ENCODE results near the gene IKZF2. TPM values are rescaled to one million over a fixed set of nuclear protein-coding genes. Genes with fewer than 3 reads are reported as not detected.

The IKZF2 gene
- total and polyA plus RNA-seq, 2 experiments from 2014 or later = 2.6 to 10.1 TPM

- DNase-seq (ENCODE audit: low spot score) = no peak
- no peak overlapping the region for H3K4me3 Mint-ChIP-seq
- ATAC-seq = no peak
- H3K4me1 Mint-ChIP-seq = no peaks in the 10 kb centered on the region
- H3K9me2 ChIP-seq (ENCODE audit: insufficient read depth) = no peaks in the 10 kb centered on the region
- no peaks in the 10 kb centered on the region for H3F3A ChIP-seq (replicated peaks; ENCODE audit: low read depth)
- H3K27me3 ChIP-seq (ENCODE audit: insufficient read depth) = no peaks in the 10 kb centered on the region
- H2AFZ ChIP-seq = no peak overlapping the region
- no peaks in the 10 kb centered on the region for H3K36me3 Mint-ChIP-seq (ENCODE audit: low read depth)
- H4K20me1 ChIP-seq (replicated peaks; ENCODE audit: insufficient read depth) = no peaks in the 10 kb centered on the region
- no peak overlapping the region for H3K4me3 ChIP-seq
- H3K27ac Mint-ChIP-seq = no peak overlapping the region
- no peaks in the 10 kb centered on the region for H3K36me3 ChIP-seq (ENCODE audit: insufficient read depth)
- H3K9me3 Mint-ChIP-seq = no peaks in the 10 kb centered on the region
- no peaks in the 10 kb centered on the region for H3K4me1 ChIP-seq (ENCODE audit: insufficient read depth)
- H3K27ac ChIP-seq (ENCODE audit: low read depth) = no peak overlapping the region
- H3K4me2 ChIP-seq = no peak overlapping the region
- H3K27me3 Mint-ChIP-seq (ENCODE audit: insufficient read depth, low read depth, poor library complexity) = peaks cover 3% of the 10 kb centered on the region
- TF ChIP-seq POLR2AphosphoS5 (IDR thresholded peaks at IDR 0.05; ENCODE audit: low read depth) = no peak
- TF ChIP-seq NANOG (IDR thresholded peaks at IDR 0.05; ENCODE audit: borderline replicate concordance) = no peak
- no peak for TF ChIP-seq STAT1 (IDR thresholded peaks at IDR 0.05; ENCODE audit: unreplicated experiment)
- TF ChIP-seq CTCF (conservative IDR thresholded peaks at IDR 0.05; ENCODE audit: low read depth in 2 of 2) = no peak
- TF ChIP-seq EZH2phosphoT487 (IDR thresholded peaks at IDR 0.05; ENCODE audit: unreplicated experiment) = no peak
- no peak for TF ChIP-seq ZNF331 (CRISPR knock-in tag; IDR thresholded peaks at IDR 0.05; ENCODE audit: low read depth)
- no peak for TF ChIP-seq ZNF462 (CRISPR knock-in tag; IDR thresholded peaks at IDR 0.05)
- no peak for TF ChIP-seq EZH2 (IDR thresholded peaks at IDR 0.05; ENCODE audit: low read depth, unreplicated experiment)
- no peak for TF ChIP-seq REST (IDR thresholded peaks at IDR 0.05; ENCODE audit: unreplicated experiment)
- TF ChIP-seq ZNF114 (CRISPR knock-in tag; IDR thresholded peaks at IDR 0.05) = no peak
- TF ChIP-seq ETS1 (IDR thresholded peaks at IDR 0.05) = no peak
- no peak for TF ChIP-seq CREB1 (CRISPR knock-in tag; IDR thresholded peaks at IDR 0.05; ENCODE audit: low read depth)
- no peak for TF ChIP-seq JUNB (IDR thresholded peaks at IDR 0.05; ENCODE audit: unreplicated experiment)
- H3K79me2 ChIP-seq (replicated peaks; ENCODE audit: insufficient read depth) = no peaks in the 10 kb centered on the region
Observed at GRCh38 chr2:213166109-213166508, 14.7 kb upstream of the IKZF2 start.
